GM12878 (cell line): Measurements from ENCODE around the gene CCL4. TPM values are rescaled to one million over a fixed set of nuclear protein-coding genes. Genes with fewer than 3 reads are reported as not detected.

ENCODE experiments used
- ATAC-seq: fragments of 200-7000 bp; cut with Tn5 transposase; 3 replicates; pipeline ENCODE4 v1.9.1; 2020; ENCODE audit warnings: mild to moderate bottlenecking, moderate library complexity
- BruUV-seq: library from RNA; stranded (reverse); fragments of 400-500 nt; replicated peaks from 2 replicates; lab custom pipeline; 2021; lab: Mats Ljungman, UMichigan
- CTCF ChIA-PET: fragments of 300-600 bp; sonication (Branson Sonifier 250); formaldehyde crosslinking; extraction: SDS; loops from one replicate; lab custom pipeline; 2021; ENCODE audit warnings: inconsistent platforms; lab: Yijun Ruan, JAX
- POLR2A ChIA-PET: fragments of 350-600 bp; formaldehyde crosslinking; extraction: SDS; loops from one replicate; lab custom pipeline; 2021; ENCODE audit warnings: inconsistent platforms; lab: Charles Lee
- RAD21 ChIA-PET: fragments of 300-600 bp; sonication (Branson Sonifier 250); formaldehyde crosslinking; loops from one replicate; lab custom pipeline; 2023; ENCODE audit warnings: antibody characterized with exemption; ENCODE audit not compliant: unreplicated experiment; lab: Charles Lee
- SMC1A ChIA-PET: fragments of 300-600 bp; sonication (Branson Sonifier 250); formaldehyde crosslinking; loops from one replicate; lab custom pipeline; 2023; ENCODE audit not compliant: unreplicated experiment, uncharacterized antibody; lab: Charles Lee
- DNase-seq: peaks from one replicate; pipeline ENCODE4 v3.0.0-alpha.2; 2011; ENCODE audit warnings: low read depth, low spot score
- FAIRE-seq: peaks from 3 replicates; lab custom pipeline; 2011; peaks lifted over from hg19 to GRCh38; lab: Jason Lieb, UNC
- H2AFZ ChIP-seq: 2 replicates; pipeline ENCODE4 v1.6.0; 2011; ENCODE audit warnings: low read depth, low read length, control low read depth; ENCODE audit not compliant: control insufficient read depth
- H3K27ac ChIP-seq: 2 replicates; pipeline ENCODE4 v1.5.1; 2011; ENCODE audit warnings: control low read depth; ENCODE audit not compliant: control insufficient read depth, insufficient read depth
- H3K27me3 ChIP-seq, 2 experiments: replicated peaks in 1 of 2; 2 replicates each; pipeline versions ENCODE4 v1.6.0 to v1.6.1; 2011; ENCODE audit warnings: low read length in 1 of 2; ENCODE audit not compliant: control insufficient read depth in 2 of 2, insufficient read depth in 2 of 2
- H3K36me3 ChIP-seq, 2 experiments: 2 replicates each; pipeline ENCODE4 v1.5.1; 2011; ENCODE audit warnings: low read length in 1 of 2; ENCODE audit not compliant: control insufficient read depth in 2 of 2, insufficient read depth in 2 of 2
- H3K4me1 ChIP-seq: 2 replicates; pipeline ENCODE4 v1.6.1; 2011; ENCODE audit warnings: mild to moderate bottlenecking, low read length, moderate library complexity, mixed read lengths; ENCODE audit not compliant: control insufficient read depth, insufficient read depth
- H3K4me2 ChIP-seq: 2 replicates; pipeline ENCODE4 v1.6.0; 2011; ENCODE audit warnings: control low read depth; ENCODE audit not compliant: control insufficient read depth, insufficient read depth
- H3K4me3 ChIP-seq: fragments of 200-600 bp; sonication (generic); 2 replicates; pipeline ENCODE4 v1.5.1; 2016
- H3K79me2 ChIP-seq: 2 replicates; pipeline ENCODE4 v1.6.0; 2011; ENCODE audit warnings: low read length; ENCODE audit not compliant: control insufficient read depth, insufficient read depth
- H3K9ac ChIP-seq: 2 replicates; pipeline ENCODE4 v1.8.0; 2011; ENCODE audit warnings: low read length, control low read depth, mixed read lengths; ENCODE audit not compliant: control insufficient read depth, insufficient read depth
- H3K9me3 ChIP-seq: replicated peaks from 3 replicates; pipeline ENCODE4 v1.5.1; 2011; ENCODE audit warnings: mild to moderate bottlenecking, low read length; ENCODE audit not compliant: control insufficient read depth, insufficient read depth
- H4K20me1 ChIP-seq: 2 replicates; pipeline ENCODE4 v1.6.0; 2011; ENCODE audit not compliant: control insufficient read depth, insufficient read depth
- RAD51 ChIP-seq: fragments of 450-650 bp; IDR thresholded peaks from 2 replicates; pipeline ENCODE4 v1.6.1; 2016; ENCODE audit warnings: moderate library complexity, mild to moderate bottlenecking, inconsistent platforms
- STAT1 ChIP-seq: fragments of 450-650 bp; conservative IDR thresholded peaks from 2 replicates; pipeline ENCODE4 v1.6.1; 2014; ENCODE audit warnings: antibody characterized with exemption, mild to moderate bottlenecking
- ZNF384 ChIP-seq: IDR thresholded peaks from 2 replicates; pipeline ENCODE4 v1.6.1; 2012; ENCODE audit warnings: low read depth, mild to moderate bottlenecking, low read length, improper control_type of control experiment, borderline replicate concordance
- WGBS: methylation state at CpG from one replicate; pipeline ENCODE4 v1.1.6; 2016; ENCODE audit warnings: low lambda C conversion rate; ENCODE audit not compliant: insufficient replicate concordance, insufficient coverage; ENCODE audit errors: missing lambda C conversion rate; 5-methylcytosine and 5-hydroxymethylcytosine counted together
- in situ Hi-C: fragments of 300-500 bp; cut with MboI; formaldehyde crosslinking; loops from 9 replicates; pipeline ENCODE4 v1.14.3; 2018; ENCODE audit warnings: mixed read lengths
- intact Hi-C: fragments of 100-400 bp; cut with micrococcal nuclease; formaldehyde crosslinking; loops from one replicate; pipeline ENCODE4 v1.14.2; 2022; ENCODE audit not compliant: unreplicated experiment
- polyA plus RNA-seq, 11 experiments: library from polyadenylated mRNA; depleted of rRNA in 4 of 11; unstranded in 6 of 11; stranded (reverse) in 5 of 11; fragments of >200 nt; fragmentation: Nextera tagmentation in 4 of 11; fragmentation: Illumina TruSeq in 1 of 11; extraction: Ambion mirVana in 4 of 11; extraction: Trizol in 1 of 11; gene quantifications; 1 replicate in 1 of 11; 2 replicates in 10 of 11; pipeline versions ENCODE4 v1.2.1 to v1.2.3, GENCODE V29; 2011 to 2016; ENCODE audit warnings: inconsistent platforms in 2 of 11, missing spikeins in 2 of 11, low read depth in 1 of 11
- total RNA-seq, 4 experiments: library from RNA; depleted of rRNA in 3 of 4; stranded (reverse); fragments of >200 nt in 3 of 4; fragmentation: Illumina TruSeq in 1 of 4; extraction: Trizol in 1 of 4; gene quantifications; 2 replicates each; pipeline versions ENCODE4 v1.2.1 to v1.2.3, GENCODE V29; 2013 to 2021
- TF ChIP-seq, protein P1 (sequence below): fragments of 450-650 bp; IDR thresholded peaks from 2 replicates; pipeline ENCODE4 v1.6.1; 2017; ENCODE audit warnings: mild to moderate bottlenecking, moderate library complexity
- TF ChIP-seq, protein P2 (sequence below): IDR thresholded peaks from 2 replicates; pipeline ENCODE4 v1.6.1; 2012; ENCODE audit warnings: low read depth, low read length, improper control_type of control experiment
- TF ChIP-seq, protein P3 (sequence below): fragments of 150-350 bp; IDR thresholded peaks from 2 replicates; pipeline ENCODE4 v1.6.1; 2014; ENCODE audit warnings: mild to moderate bottlenecking, low read depth, low read length
- TF ChIP-seq, protein P4 (sequence below): IDR thresholded peaks from 2 replicates; pipeline ENCODE4 v1.6.1; 2011; ENCODE audit warnings: low read depth, mild to moderate bottlenecking, low read length, moderate library complexity, borderline replicate concordance; ENCODE audit errors: extremely low read depth

The CCL4 gene
- total and polyA plus RNA-seq, 10 of the 15 experiments (the other 5 are each of a cell fraction or from before 2014, with no cell fraction given), result 18.7 to 741 (median 79.4) TPM

DNA sequence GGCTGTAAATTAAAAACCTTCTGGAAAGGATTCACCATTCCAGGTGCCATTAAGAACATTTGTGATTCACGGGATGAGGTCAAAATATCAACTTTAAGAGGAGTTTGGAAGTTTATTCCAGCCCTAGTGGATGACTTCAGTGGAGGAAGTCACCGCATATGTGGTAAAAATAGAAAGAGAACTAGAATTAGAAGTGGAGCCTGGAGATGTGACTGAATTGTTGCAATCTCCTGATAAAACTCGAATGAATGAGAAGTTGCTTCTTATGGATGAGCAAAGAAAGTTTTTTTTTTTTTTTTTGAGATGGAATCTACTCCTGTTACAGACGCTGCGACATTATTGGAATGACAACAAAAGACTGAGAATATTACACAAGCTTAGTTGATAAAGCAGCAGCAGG lies 26.7 kb downstream of the CCL4 start:
- RAD21 ChIA-PET, result interaction anchor here (2.9 to 4.5 kb wide), 2 partner anchors 11 to 41 kb away, joined by 11 to 28 read pairs; partner anchors contain the start of gene CCL3
- CTCF ChIA-PET, result interaction anchor here (1.0 to 2.7 kb wide), 5 partner anchors 12 to 353 kb away, joined by 3 to 13 read pairs (median 6); no protein-coding TSS in a partner anchor
- POLR2A ChIA-PET, result interaction anchor here (4.4 kb wide), 1 partner anchor 13 kb away, joined by 16 read pairs; no protein-coding TSS in a partner anchor
- intact Hi-C loops (loop anchor here (5.0 kb wide), 1 partner anchor 38 kb away; the partner anchor contains the start of gene CCL3), in situ Hi-C loops (loop anchor here (25.0 kb wide), 1 partner anchor 357 kb away; the partner anchor contains the start of gene ZNHIT3)
- Histone ChIP-seq H3K4me2 (no peak overlapping the region), H3K27ac (no peak overlapping the region), H3K9ac (no peak overlapping the region), H3K79me2 (no peaks in the 10 kb centered on the region), H2AFZ (no peak overlapping the region), H3K4me1 (peaks cover 36% of the 10 kb centered on the region), H3K4me3 (no peak overlapping the region), H3K9me3 (peaks cover 12% of the 10 kb centered on the region), H3K27me3 (no peaks in the 10 kb centered on the region), H4K20me1 (no peaks in the 10 kb centered on the region), H3K36me3 (no peaks in the 10 kb centered on the region)
- DNase-seq (no peak), FAIRE-seq (no peak), ATAC-seq (no peak)
- SMC1A ChIA-PET, result interaction anchor here (1.0 to 11.5 kb wide), 5 partner anchors 10 to 161 kb away, joined by 3 to 128 read pairs (median 4); no protein-coding TSS in a partner anchor
- WGBS, result 69% methylated on average over 5 of the region's 5 CpGs
- no TSS peak for BruUV-seq
- TF ChIP-seq, protein P1, sequence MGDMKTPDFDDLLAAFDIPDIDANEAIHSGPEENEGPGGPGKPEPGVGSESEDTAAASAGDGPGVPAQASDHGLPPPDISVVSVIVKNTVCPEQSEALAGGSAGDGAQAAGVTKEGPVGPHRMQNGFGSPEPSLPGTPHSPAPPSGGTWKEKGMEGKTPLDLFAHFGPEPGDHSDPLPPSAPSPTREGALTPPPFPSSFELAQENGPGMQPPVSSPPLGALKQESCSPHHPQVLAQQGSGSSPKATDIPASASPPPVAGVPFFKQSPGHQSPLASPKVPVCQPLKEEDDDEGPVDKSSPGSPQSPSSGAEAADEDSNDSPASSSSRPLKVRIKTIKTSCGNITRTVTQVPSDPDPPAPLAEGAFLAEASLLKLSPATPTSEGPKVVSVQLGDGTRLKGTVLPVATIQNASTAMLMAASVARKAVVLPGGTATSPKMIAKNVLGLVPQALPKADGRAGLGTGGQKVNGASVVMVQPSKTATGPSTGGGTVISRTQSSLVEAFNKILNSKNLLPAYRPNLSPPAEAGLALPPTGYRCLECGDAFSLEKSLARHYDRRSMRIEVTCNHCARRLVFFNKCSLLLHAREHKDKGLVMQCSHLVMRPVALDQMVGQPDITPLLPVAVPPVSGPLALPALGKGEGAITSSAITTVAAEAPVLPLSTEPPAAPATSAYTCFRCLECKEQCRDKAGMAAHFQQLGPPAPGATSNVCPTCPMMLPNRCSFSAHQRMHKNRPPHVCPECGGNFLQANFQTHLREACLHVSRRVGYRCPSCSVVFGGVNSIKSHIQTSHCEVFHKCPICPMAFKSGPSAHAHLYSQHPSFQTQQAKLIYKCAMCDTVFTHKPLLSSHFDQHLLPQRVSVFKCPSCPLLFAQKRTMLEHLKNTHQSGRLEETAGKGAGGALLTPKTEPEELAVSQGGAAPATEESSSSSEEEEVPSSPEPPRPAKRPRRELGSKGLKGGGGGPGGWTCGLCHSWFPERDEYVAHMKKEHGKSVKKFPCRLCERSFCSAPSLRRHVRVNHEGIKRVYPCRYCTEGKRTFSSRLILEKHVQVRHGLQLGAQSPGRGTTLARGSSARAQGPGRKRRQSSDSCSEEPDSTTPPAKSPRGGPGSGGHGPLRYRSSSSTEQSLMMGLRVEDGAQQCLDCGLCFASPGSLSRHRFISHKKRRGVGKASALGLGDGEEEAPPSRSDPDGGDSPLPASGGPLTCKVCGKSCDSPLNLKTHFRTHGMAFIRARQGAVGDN, result no peak
- TF ChIP-seq, protein P2, sequence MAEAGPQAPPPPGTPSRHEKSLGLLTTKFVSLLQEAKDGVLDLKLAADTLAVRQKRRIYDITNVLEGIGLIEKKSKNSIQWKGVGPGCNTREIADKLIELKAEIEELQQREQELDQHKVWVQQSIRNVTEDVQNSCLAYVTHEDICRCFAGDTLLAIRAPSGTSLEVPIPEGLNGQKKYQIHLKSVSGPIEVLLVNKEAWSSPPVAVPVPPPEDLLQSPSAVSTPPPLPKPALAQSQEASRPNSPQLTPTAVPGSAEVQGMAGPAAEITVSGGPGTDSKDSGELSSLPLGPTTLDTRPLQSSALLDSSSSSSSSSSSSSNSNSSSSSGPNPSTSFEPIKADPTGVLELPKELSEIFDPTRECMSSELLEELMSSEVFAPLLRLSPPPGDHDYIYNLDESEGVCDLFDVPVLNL, result no peak
- no peak for TF ChIP-seq ZNF384
- no peak for TF ChIP-seq STAT1
- TF ChIP-seq, protein P3, sequence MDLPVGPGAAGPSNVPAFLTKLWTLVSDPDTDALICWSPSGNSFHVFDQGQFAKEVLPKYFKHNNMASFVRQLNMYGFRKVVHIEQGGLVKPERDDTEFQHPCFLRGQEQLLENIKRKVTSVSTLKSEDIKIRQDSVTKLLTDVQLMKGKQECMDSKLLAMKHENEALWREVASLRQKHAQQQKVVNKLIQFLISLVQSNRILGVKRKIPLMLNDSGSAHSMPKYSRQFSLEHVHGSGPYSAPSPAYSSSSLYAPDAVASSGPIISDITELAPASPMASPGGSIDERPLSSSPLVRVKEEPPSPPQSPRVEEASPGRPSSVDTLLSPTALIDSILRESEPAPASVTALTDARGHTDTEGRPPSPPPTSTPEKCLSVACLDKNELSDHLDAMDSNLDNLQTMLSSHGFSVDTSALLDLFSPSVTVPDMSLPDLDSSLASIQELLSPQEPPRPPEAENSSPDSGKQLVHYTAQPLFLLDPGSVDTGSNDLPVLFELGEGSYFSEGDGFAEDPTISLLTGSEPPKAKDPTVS, result no peak
- TF ChIP-seq, protein P4, sequence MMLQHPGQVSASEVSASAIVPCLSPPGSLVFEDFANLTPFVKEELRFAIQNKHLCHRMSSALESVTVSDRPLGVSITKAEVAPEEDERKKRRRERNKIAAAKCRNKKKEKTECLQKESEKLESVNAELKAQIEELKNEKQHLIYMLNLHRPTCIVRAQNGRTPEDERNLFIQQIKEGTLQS, result no peak
- TF ChIP-seq RAD51, result no peak
